GM19463 (cell line): ENCODE data around the gene MSL3B.
"Not testable (repeated sequence)": the region's sequence is repeated elsewhere in the genome, so short reads cannot be mapped to it uniquely, and the experiment has no call there.

Source experiments
- ATAC-seq: cut with Tn5 transposase; IDR thresholded peaks from one replicate; pipeline ENCODE4 v1.9.1; 2021; ENCODE audit warnings: mild to moderate bottlenecking, moderate library complexity; ENCODE audit not compliant: unreplicated experiment

Gene MSL3B

GRCh38 chr2:233867993-233868532, at the start of gene MSL3B:
TSS of gene MSL3B (minus strand) at chr2:233868386.
- peak; percentile 82 for ATAC-seq

- no peak for ATAC-seq
Observed at GRCh38 chr2:233917116-233917515, 48.9 kb upstream of the MSL3B start, which contains the start of gene TRPM8. TSS of gene TRPM8 (plus strand) at chr2:233917373. CDS start at chr2:233926538, 9,165 bp downstream.

GRCh38 chr2:233915128-233915527, 46.9 kb upstream of the MSL3B start:
- ATAC-seq, result no peak

GRCh38 chr2:233912691-233913423, 44.7 kb upstream of the MSL3B start:
- no peak for ATAC-seq

- ATAC-seq, result no peak
Observed at GRCh38 chr2:233907627-233908026, 39.4 kb upstream of the MSL3B start.

GRCh38 chr2:233905945-233906344, 37.8 kb upstream of the MSL3B start:
- ATAC-seq, result no peak

- no peak for ATAC-seq
Observed at GRCh38 chr2:233901884-233902283, 33.7 kb upstream of the MSL3B start.

- no peak for ATAC-seq
Observed at GRCh38 chr2:233901367-233901766, 33.2 kb upstream of the MSL3B start.

- ATAC-seq, result not testable (repeated sequence)
Observed at GRCh38 chr2:233896253-233896652, 28.1 kb upstream of the MSL3B start.

GRCh38 chr2:233892793-233893192, 24.6 kb upstream of the MSL3B start:
- no peak for ATAC-seq

GRCh38 chr2:233882353-233882752, 14.2 kb upstream of the MSL3B start:
- no peak for ATAC-seq

- not testable (repeated sequence) for ATAC-seq
Observed at GRCh38 chr2:233872125-233872524, 3.9 kb upstream of the MSL3B start.

- no peak for ATAC-seq
Observed at GRCh38 chr2:233871432-233871831, 3.2 kb upstream of the MSL3B start.

GRCh38 chr2:233866479-233866878, 1.7 kb downstream of the MSL3B start:
- no peak for ATAC-seq

- no peak for ATAC-seq
Observed at GRCh38 chr2:233865838-233866237, 2.3 kb downstream of the MSL3B start.

GRCh38 chr2:233862261-233862768, 5.9 kb downstream of the MSL3B start:
- ATAC-seq, result no peak

- no peak for ATAC-seq
Observed at GRCh38 chr2:233858331-233858730, 9.9 kb downstream of the MSL3B start.

GRCh38 chr2:233857511-233858141, 10.6 kb downstream of the MSL3B start:
- ATAC-seq, result no peak

GRCh38 chr2:233856184-233856583, 12.0 kb downstream of the MSL3B start:
- no peak for ATAC-seq

- ATAC-seq, result no peak
Observed at GRCh38 chr2:233855345-233855744, 12.8 kb downstream of the MSL3B start.

GRCh38 chr2:233854241-233854981, 13.8 kb downstream of the MSL3B start, which contains the start of gene HJURP:
TSS of gene HJURP (minus strand) at chr2:233854535. CDS start at chr2:233854500, 35 bp downstream.
- ATAC-seq, result peak; percentile 98
